ENCODE measurements around the gene SYNE1. TPM values are rescaled to one million over a fixed set of nuclear protein-coding genes. Genes with fewer than 3 reads are reported as not detected.
"Not testable (repeated sequence)": the region's sequence is repeated elsewhere in the genome, so short reads cannot be mapped to it uniquely, and the experiment has no call there.

The SYNE1 gene
- total RNA-seq, 4 donors from 2014 or later, result 411 to 622 (median 490) TPM

DNA sequence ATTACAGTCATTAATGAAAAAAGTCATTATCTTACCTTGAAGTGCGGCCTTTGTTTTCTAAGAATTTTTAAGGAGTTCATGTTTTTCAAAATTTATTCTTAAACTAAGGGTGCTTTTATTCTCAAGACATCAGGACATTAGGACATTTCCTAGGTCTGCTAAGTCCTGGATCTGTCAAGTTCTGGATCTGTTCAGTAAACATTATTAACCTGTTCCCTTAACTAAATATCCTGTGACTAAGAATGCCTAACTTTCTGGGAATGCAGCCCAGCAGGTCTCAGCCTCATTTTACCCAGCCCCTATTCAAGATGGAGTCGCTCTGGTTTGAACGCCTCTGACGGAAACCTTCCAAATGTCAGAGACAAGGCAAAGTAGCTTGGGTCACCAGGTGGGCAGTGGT lies 302.6 kb downstream of the SYNE1 start:
- 95 to 99% methylated on average over 4 of the region's 4 CpGs for WGBS, 2 donors
- Histone ChIP-seq H3K27ac (no peak overlapping the region), H3K4me3 (replicated peaks in 1 of 3) (no peak overlapping the region), H3K4me1 (no peaks in the 10 kb centered on the region), H3K36me3 (peaks cover 91 to 92% of the 10 kb centered on the region in 2 donors), H3K9me3 (no peaks in the 10 kb centered on the region), H3K27me3 (no peaks in the 10 kb centered on the region)
- intact Hi-C loops (cut with DNase I), result no loop called here
- TF ChIP-seq, protein P1, sequence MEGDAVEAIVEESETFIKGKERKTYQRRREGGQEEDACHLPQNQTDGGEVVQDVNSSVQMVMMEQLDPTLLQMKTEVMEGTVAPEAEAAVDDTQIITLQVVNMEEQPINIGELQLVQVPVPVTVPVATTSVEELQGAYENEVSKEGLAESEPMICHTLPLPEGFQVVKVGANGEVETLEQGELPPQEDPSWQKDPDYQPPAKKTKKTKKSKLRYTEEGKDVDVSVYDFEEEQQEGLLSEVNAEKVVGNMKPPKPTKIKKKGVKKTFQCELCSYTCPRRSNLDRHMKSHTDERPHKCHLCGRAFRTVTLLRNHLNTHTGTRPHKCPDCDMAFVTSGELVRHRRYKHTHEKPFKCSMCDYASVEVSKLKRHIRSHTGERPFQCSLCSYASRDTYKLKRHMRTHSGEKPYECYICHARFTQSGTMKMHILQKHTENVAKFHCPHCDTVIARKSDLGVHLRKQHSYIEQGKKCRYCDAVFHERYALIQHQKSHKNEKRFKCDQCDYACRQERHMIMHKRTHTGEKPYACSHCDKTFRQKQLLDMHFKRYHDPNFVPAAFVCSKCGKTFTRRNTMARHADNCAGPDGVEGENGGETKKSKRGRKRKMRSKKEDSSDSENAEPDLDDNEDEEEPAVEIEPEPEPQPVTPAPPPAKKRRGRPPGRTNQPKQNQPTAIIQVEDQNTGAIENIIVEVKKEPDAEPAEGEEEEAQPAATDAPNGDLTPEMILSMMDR (IDR thresholded peaks at IDR 0.05), result no peak
- no peak for TF ChIP-seq POLR2A (IDR thresholded peaks at IDR 0.05)
- no peak for DNase-seq

DNA sequence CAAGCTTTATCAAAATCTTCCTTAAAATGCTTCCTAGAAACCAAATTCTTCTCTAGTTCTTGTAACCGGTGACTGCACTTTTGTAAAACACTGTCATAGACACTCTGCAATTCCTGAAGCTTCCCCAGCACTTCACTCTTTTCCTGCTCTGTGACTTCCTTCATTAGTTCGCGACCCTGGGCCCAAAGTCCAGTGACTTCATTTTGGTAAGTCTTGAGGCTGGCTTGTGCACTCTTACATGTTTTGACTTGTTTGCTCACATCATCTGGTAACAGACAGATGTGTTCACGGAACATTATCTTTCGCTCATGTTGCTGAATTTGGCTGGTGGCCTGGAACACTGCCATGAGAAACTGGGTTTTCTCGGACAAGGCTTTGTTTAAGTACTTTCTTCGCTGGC lies 306.2 kb downstream of the SYNE1 start:
- H3K9me3 ChIP-seq, result no peaks in the 10 kb centered on the region
- DNase-seq, result no peak
- 94 to 97% methylated on average over 7 of the region's 7 CpGs for WGBS, 2 donors
- H3K4me1 ChIP-seq, result no peaks in the 10 kb centered on the region
- H3K27ac ChIP-seq, result no peak overlapping the region
- peaks cover 75 to 78% of the 10 kb centered on the region in 2 donors for H3K36me3 ChIP-seq
- TF ChIP-seq POLR2A (IDR thresholded peaks at IDR 0.05), result no peak
- TF ChIP-seq, protein P1 (IDR thresholded peaks at IDR 0.05), result no peak
- no peaks in the 10 kb centered on the region for H3K27me3 ChIP-seq
- H3K4me3 ChIP-seq (replicated peaks in 1 of 3), result no peak overlapping the region
- intact Hi-C loops (cut with DNase I), result no loop called here

DNA sequence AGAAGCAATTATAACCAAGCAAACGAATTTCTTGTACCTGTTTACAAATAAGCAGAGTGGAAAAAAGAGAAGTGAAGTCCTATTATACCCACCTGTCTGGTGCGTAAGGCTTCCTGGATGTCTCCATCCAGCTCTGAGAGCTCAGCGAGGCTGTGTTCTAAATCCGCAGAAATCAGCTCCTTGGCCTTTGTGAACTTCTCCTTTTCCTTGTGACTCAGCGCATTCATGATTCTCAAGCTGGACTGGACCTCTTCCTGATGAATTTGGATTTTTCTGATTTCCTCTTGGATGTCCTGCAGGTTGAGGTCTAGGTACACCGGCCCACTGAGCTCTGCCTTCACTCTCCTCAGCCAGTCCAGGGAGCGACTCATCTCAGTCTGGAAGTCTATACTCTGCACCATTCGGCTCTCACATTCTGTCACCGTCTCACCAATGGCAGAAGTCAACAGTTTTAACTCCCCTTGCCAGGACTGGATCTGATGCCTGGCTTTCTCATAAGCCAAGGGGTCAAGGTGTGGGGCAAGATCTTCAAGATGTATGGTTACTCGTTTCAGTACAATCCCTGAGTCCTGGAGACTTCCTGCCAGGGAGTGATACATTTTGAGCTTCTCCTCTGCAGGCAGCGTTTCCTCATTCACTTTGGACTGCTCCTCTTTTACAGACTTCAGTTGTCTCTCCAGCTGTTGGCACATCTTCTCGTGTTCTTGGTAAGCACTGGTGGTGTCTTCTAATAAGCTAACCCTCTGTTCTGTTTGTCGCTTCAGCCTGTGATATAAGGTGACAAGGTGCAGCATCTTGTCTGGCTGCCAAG lies 307.3 kb downstream of the SYNE1 start:
- TF ChIP-seq POLR2A (IDR thresholded peaks at IDR 0.05), result no peak
- TF ChIP-seq, protein P1 (IDR thresholded peaks at IDR 0.05), result no peak
- WGBS, 2 donors, result 93% methylated on average over 13 of the region's 13 CpGs
- Histone ChIP-seq H3K27me3 (no peaks in the 10 kb centered on the region), H3K9me3 (no peaks in the 10 kb centered on the region), H3K4me1 (no peaks in the 10 kb centered on the region), H3K4me3 (replicated peaks in 1 of 3) (no peak overlapping the region), H3K27ac (no peak overlapping the region), H3K36me3 (peaks cover 75 to 77% of the 10 kb centered on the region in 2 donors)
- intact Hi-C loops (cut with DNase I), result no loop called here
- no peak for DNase-seq

DNA sequence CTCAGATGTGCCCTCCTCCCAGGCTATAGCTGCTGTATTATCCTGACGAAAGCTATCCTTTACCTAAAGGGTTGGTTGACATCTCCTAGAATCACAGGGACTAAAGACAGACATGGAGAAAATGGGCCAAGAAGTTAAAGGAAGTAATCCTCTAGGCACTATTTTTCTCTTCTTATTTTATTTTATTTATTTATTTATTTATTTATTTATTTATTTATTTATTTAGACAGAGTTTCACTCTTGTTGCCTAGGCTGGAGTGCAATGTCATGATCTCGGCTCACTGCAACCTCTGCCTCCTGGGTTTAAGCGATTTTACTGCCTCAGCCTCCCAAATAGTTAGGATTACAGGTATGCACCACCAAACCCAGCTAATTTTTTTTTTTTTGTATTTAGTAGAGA lies 309.0 kb downstream of the SYNE1 start:
- H3K36me3 ChIP-seq, result peaks cover 75 to 77% of the 10 kb centered on the region in 2 donors
- H3K27ac ChIP-seq; intact Hi-C loops (cut with DNase I); DNase-seq; H3K4me1 ChIP-seq; H3K9me3 ChIP-seq; H3K27me3 ChIP-seq; H3K4me3 ChIP-seq (replicated peaks in 1 of 3): not testable (repeated sequence)
- WGBS, 2 donors, result 95 to 96% methylated on average over 3 of the region's 3 CpGs

DNA sequence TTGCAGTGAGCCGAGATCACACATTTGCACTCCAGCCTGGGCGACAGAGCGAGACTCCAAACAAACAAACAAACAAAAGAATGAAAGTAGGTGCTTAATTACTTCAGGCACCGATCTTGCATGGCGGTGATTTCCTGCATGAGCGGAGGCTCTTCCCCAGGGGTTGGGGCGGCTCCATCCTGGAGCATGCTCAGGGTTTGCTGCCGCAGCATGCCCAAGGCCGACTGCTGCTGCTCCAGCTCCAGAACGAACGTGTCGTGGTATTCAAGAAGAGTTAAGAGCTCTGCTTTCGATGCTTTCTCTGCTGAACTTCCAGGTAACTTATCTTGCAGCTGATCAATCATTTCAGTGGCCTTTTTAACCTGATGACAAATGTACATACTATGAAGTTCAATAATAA lies 313.8 kb downstream of the SYNE1 start:
- no peaks in the 10 kb centered on the region for H3K27me3 ChIP-seq
- H3K4me3 ChIP-seq (replicated peaks in 1 of 3), result no peak overlapping the region
- TF ChIP-seq POLR2A (IDR thresholded peaks at IDR 0.05), result no peak
- TF ChIP-seq, protein P1 (IDR thresholded peaks at IDR 0.05), result no peak
- DNase-seq, result no peak
- no peaks in the 10 kb centered on the region for H3K9me3 ChIP-seq
- 94 to 96% methylated on average over 13 of the region's 13 CpGs for WGBS, 2 donors
- no peak overlapping the region for H3K27ac ChIP-seq
- H3K36me3 ChIP-seq, result peaks cover 70 to 75% of the 10 kb centered on the region in 2 donors
- intact Hi-C loops (cut with DNase I), result no loop called here
- no peaks in the 10 kb centered on the region for H3K4me1 ChIP-seq
